GM18502 (cell line): ENCODE results near the gene PRKD1.
"Not testable (repeated sequence)": the region's sequence is repeated elsewhere in the genome, so short reads cannot be mapped to it uniquely, and the experiment has no call there.

Experiments
- ATAC-seq: cut with Tn5 transposase; IDR thresholded peaks from one replicate; pipeline ENCODE4 v1.9.1; 2021; ENCODE audit warnings: mild to moderate bottlenecking; ENCODE audit not compliant: unreplicated experiment, poor library complexity

PRKD1 gene

GRCh38 chr14:29803045-29803444 lies 124.6 kb downstream of the PRKD1 start:
- ATAC-seq: no peak

GRCh38 chr14:29802211-29802610 lies 125.4 kb downstream of the PRKD1 start:
- no peak for ATAC-seq

- no peak for ATAC-seq
These were observed 126.7 kb downstream of the PRKD1 start for GRCh38 chr14:29800961-29801360.

- ATAC-seq: peak; percentile 96
These were observed 128.1 kb downstream of the PRKD1 start for GRCh38 chr14:29799464-29800095.

GRCh38 chr14:29798811-29799210 lies 128.8 kb downstream of the PRKD1 start:
- no peak for ATAC-seq

GRCh38 chr14:29798108-29798663 lies 129.5 kb downstream of the PRKD1 start:
- no peak for ATAC-seq

- no peak for ATAC-seq
These were observed 130.8 kb downstream of the PRKD1 start for GRCh38 chr14:29796853-29797252.

GRCh38 chr14:29789475-29789874 lies 138.2 kb downstream of the PRKD1 start:
- no peak for ATAC-seq

- ATAC-seq: peak; percentile 42
These were observed 139.6 kb downstream of the PRKD1 start for GRCh38 chr14:29788093-29788492.

- no peak for ATAC-seq
These were observed 144.1 kb downstream of the PRKD1 start for GRCh38 chr14:29783556-29783955.

GRCh38 chr14:29782041-29782440 lies 145.6 kb downstream of the PRKD1 start:
- no peak for ATAC-seq

GRCh38 chr14:29777142-29777541 lies 150.5 kb downstream of the PRKD1 start:
- ATAC-seq: not testable (repeated sequence)

- no peak for ATAC-seq
These were observed 153.7 kb downstream of the PRKD1 start for GRCh38 chr14:29773990-29774389.

- no peak for ATAC-seq
These were observed 164.2 kb downstream of the PRKD1 start for GRCh38 chr14:29763342-29763858.

- ATAC-seq: peak; percentile 98
These were observed 167.9 kb downstream of the PRKD1 start for GRCh38 chr14:29759521-29760340.

GRCh38 chr14:29757711-29758233 lies 169.9 kb downstream of the PRKD1 start:
- no peak for ATAC-seq

- ATAC-seq: no peak
These were observed 170.4 kb downstream of the PRKD1 start for GRCh38 chr14:29757188-29757680.

- ATAC-seq: no peak
These were observed 171.6 kb downstream of the PRKD1 start for GRCh38 chr14:29756019-29756385.

- no peak for ATAC-seq
These were observed 172.2 kb downstream of the PRKD1 start for GRCh38 chr14:29755311-29756018.

- ATAC-seq: no peak
These were observed 173.5 kb downstream of the PRKD1 start for GRCh38 chr14:29754134-29754533.
